Motor neuron (in vitro differentiated cells): Measurements from ENCODE around the gene MICU1. TPM values are rescaled to one million over a fixed set of nuclear protein-coding genes. Genes with fewer than 3 reads are reported as not detected.

ENCODE experiments used
- ATAC-seq, 8 experiments: fragments of 200-7000 bp; cut with Tn5 transposase; replicated peaks in 6 of 8; 2 replicates each; pipeline ENCODE4 v1.8.0; 2021; ENCODE audit warnings: mild to moderate bottlenecking in 8 of 8, moderate library complexity in 8 of 8
- H3K27ac ChIP-seq, 2 donors: fragments of 250-450 bp; sonication (Bioruptor Pico); 2 replicates each; pipeline ENCODE4 v1.9.0; 2021; ENCODE audit warnings: antibody characterized with exemption in 2 of 2, mild to moderate bottlenecking in 2 of 2, moderate library complexity in 1 of 2
- H3K4me1 ChIP-seq, 2 donors: fragments of 250-450 bp; sonication (Bioruptor Pico); replicated peaks in 1 of 2; 2 replicates each; pipeline ENCODE4 v1.6.1; 2021; ENCODE audit warnings: antibody characterized with exemption in 2 of 2, mild to moderate bottlenecking in 2 of 2, moderate library complexity in 1 of 2
- H3K4me3 ChIP-seq, 5 donors: fragments of 250-450 bp; sonication (Bioruptor Pico); 2 replicates each; pipeline ENCODE4 v1.9.0; 2021; ENCODE audit warnings: antibody characterized with exemption in 5 of 5, mild to moderate bottlenecking in 5 of 5, moderate library complexity in 4 of 5
- WGBS, 10 experiments: fragments of 450-650 bp; shearing (Covaris generic); methylation state at CpG; one replicate each; pipeline ENCODE4 v1.0.0; 2022; 5-methylcytosine and 5-hydroxymethylcytosine counted together
- in situ Hi-C, 9 experiments: fragments of 400-800 bp; cut with MboI; loops; one replicate each; pipeline ENCODE4 v1.15.0; 2021; ENCODE audit warnings: low sequenced_read_pairs in 9 of 9, low pct_unique_long_range_greater_than_20kb in 2 of 9; ENCODE audit not compliant: unreplicated experiment in 9 of 9
- total RNA-seq, 8 experiments: library from RNA; unstranded; fragments of 300-600 nt; gene quantifications; 2 replicates each; pipeline versions ENCODE4 v1.2.3 to v1.2.4, GENCODE V29; 2022

Gene MICU1
- total RNA-seq, 8 experiments from 2014 or later: 26.5 to 54.5 (median 32.7) TPM

GRCh38 chr10:72615970-72616369 is 9.9 kb downstream of the MICU1 start:
- no peak for ATAC-seq
- no peaks in the 10 kb centered on the region for H3K4me1 ChIP-seq
- H3K27ac ChIP-seq: no peak overlapping the region
- WGBS, 10 experiments: 0 to 100% (median 81%) methylated on average over 1 to 3 of the region's 3 CpGs; no CpG with 5 or more reads in 2 of the 10 experiments
- in situ Hi-C loops: no loop called here
- H3K4me3 ChIP-seq: no peak overlapping the region

DNA sequence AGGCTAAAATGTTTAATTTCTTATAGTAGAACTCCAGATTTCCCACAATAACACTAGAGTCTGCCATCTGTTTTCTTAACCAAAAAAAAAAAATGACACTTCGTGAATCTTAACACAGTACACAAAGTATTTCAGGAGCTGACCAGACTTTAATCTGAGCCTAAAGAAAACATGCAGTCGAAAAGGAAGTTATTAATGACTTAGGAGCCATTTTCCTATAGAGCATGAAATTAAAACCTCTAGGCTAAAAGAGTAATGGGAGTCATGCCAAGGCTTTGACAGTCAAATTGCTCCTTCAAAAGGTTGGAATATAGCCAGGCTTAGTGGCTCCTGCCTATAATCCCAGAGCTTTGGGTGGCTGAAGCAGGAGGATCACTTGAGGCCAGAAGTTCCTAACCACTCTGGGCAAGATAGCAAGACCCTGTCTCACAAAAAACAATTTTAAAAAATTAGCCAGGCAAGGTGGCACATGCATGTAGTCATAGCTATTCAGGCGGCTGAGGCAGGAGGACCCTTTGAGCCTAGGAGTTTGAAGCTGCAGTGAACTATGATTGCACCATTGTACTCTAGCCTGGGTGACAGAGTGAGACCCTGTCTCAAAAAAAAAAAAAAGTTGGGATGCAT is 13.6 kb downstream of the MICU1 start:
- WGBS, 10 experiments: 7 to 100% (median 77%) methylated on average over 1 to 3 of the region's 3 CpGs
- ATAC-seq: peak in 1 of 8 experiments; percentile 30
- no peak overlapping the region for H3K4me3 ChIP-seq
- no peak overlapping the region for H3K27ac ChIP-seq
- no peaks in the 10 kb centered on the region for H3K4me1 ChIP-seq
- in situ Hi-C loops: no loop called here

DNA sequence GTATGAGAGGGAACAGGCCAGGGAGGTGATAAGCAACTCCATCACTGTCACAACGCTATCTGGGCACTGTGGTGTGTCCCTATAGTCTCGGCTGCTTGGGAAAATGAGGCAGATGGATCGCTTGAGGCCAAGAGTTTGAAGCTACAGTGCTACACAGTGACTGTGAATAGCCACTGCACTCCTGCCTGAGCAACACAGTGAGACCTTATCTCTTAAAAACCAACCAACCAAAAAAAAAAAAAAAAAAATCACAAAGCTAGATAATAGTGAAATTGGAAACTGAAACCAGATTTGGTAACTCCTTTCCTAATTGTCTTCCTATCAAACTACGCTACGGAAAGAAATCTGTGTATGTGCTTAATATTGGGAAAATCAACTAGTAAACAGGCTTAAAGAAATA is 14.1 kb downstream of the MICU1 start:
- H3K4me3 ChIP-seq: no peak overlapping the region
- 66 to 100% (median 86%) methylated on average over 3 to 5 of the region's 5 CpGs for WGBS, 10 experiments
- no peak for ATAC-seq
- no peaks in the 10 kb centered on the region for H3K4me1 ChIP-seq
- no peak overlapping the region for H3K27ac ChIP-seq
- in situ Hi-C loops: no loop called here

GRCh38 chr10:72610466-72610865 is 15.4 kb downstream of the MICU1 start:
- in situ Hi-C loops: no loop called here
- 63 to 100% (median 85%) methylated on average over 1 of the region's 1 CpG; no CpG with 5 or more reads in 2 of the 10 experiments for WGBS, 10 experiments
- no peak for ATAC-seq
- Histone ChIP-seq H3K4me3 (no peak overlapping the region), H3K27ac (no peak overlapping the region), H3K4me1 (no peaks in the 10 kb centered on the region)

GRCh38 chr10:72605122-72605521 is 20.8 kb downstream of the MICU1 start:
- no peak overlapping the region for H3K4me3 ChIP-seq
- no peak overlapping the region for H3K27ac ChIP-seq
- H3K4me1 ChIP-seq: no peaks in the 10 kb centered on the region
- ATAC-seq: peak in 3 of 8 experiments; percentile 85 to 97 (median 89)
- in situ Hi-C loops: no loop called here
- WGBS, 10 experiments: 43 to 85% (median 72%) methylated on average over 1 to 3 of the region's 3 CpGs; no CpG with 5 or more reads in 6 of the 10 experiments

DNA sequence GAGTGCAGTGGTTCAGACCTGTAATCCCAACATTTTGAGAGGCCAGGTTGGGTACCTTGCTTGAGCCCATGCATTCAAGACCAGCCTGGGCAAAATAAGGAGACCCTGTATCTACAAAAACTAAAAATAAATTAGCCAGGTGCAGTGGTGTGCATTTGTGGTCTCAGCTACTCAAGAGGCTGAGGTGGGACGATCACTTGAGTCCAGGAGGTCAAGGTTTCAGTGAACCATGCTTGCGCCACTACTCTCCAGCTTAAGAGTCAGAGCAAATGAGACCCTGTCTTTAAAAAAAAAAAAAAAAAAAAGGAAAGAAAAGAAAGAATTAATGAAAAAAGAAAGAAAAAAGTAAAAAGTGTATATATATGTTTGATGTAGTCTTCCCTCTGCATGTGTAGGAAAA is 24.7 kb downstream of the MICU1 start:
- WGBS, 10 experiments: 88 to 100% (median 95%) methylated on average over 1 to 2 of the region's 2 CpGs; no CpG with 5 or more reads in 1 of the 10 experiments

GRCh38 chr10:72598769-72599701 is 26.8 kb downstream of the MICU1 start:
- in situ Hi-C loops: no loop called here
- H3K27ac ChIP-seq: no peak overlapping the region
- H3K4me1 ChIP-seq: no peaks in the 10 kb centered on the region
- 69 to 100% (median 86%) methylated on average over 2 to 4 of the region's 4 CpGs; no CpG with 5 or more reads in 1 of the 10 experiments for WGBS, 10 experiments
- no peak overlapping the region for H3K4me3 ChIP-seq
- ATAC-seq: no peak

More for the DNA sequence above, 24.7 kb downstream of the MICU1 start:
- Histone ChIP-seq H3K4me1 (no peaks in the 10 kb centered on the region), H3K27ac (no peak overlapping the region), H3K4me3 (no peak overlapping the region)
- no peak for ATAC-seq
- in situ Hi-C loops: no loop called here

- H3K4me3 ChIP-seq: no peak overlapping the region
- 100% methylated on average over 1 of the region's 1 CpG; no CpG with 5 or more reads in 7 of the 10 experiments for WGBS, 10 experiments
- no peaks in the 10 kb centered on the region for H3K4me1 ChIP-seq
- ATAC-seq: no peak
- in situ Hi-C loops: no loop called here
- no peak overlapping the region for H3K27ac ChIP-seq
Observed at GRCh38 chr10:72597897-72598296, 28.0 kb downstream of the MICU1 start.

DNA sequence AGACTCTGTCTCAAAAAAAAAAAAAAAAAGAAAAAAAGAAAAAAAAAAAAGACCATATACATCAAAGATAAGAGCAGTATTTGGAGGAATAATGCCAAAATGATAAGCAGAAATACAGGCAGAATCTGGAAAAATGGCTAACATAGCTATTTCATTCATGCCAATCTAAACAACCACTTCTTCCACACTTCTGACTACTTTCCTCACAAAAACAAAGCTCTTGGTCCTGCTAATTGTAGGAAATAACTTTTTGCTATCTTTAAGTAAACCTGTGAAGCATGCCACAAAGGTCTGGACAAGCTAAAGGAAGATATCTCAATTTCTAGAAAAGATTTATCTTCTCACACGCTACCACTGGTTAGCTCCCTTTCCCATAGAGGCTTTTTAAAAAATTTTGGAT is 30.4 kb downstream of the MICU1 start:
- no peak for ATAC-seq
- Histone ChIP-seq H3K27ac (no peak overlapping the region), H3K4me1 (no peaks in the 10 kb centered on the region), H3K4me3 (no peak overlapping the region)
- WGBS, 10 experiments: 80 to 100% (median 100%) methylated on average over 1 of the region's 1 CpG; no CpG with 5 or more reads in 2 of the 10 experiments
- in situ Hi-C loops: no loop called here

- no peak for ATAC-seq
- WGBS, 10 experiments: 50 to 100% (median 87%) methylated on average over 1 of the region's 1 CpG; no CpG with 5 or more reads in 2 of the 10 experiments
- no peaks in the 10 kb centered on the region for H3K4me1 ChIP-seq
- in situ Hi-C loops: no loop called here
- H3K27ac ChIP-seq: no peak overlapping the region
- H3K4me3 ChIP-seq: no peak overlapping the region
Observed at GRCh38 chr10:72593963-72594362, 31.9 kb downstream of the MICU1 start.

DNA sequence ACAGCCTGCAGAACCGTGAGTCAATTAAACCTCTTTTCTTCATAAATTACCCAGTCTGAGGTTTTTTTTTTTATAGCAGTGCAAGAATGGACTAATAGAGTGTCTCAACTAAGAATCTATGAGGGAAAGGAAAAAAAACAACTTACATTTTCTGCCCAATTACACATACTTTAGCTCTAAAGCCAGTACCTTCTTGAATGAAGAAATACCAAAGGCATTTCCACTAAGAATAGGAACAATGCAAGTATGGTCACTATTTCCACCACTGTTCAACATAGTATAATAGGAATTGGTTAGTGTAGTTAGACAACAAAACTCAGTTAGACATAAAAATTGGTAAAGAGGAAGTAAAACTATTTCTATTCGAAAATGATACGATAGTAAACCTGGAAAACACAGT is 37.6 kb downstream of the MICU1 start:
- Histone ChIP-seq H3K4me1 (no peaks in the 10 kb centered on the region), H3K4me3 (no peak overlapping the region), H3K27ac (no peak overlapping the region)
- 85 to 100% (median 100%) methylated on average over 1 to 3 of the region's 3 CpGs; no CpG with 5 or more reads in 1 of the 10 experiments for WGBS, 10 experiments
- ATAC-seq: no peak
- in situ Hi-C loops: no loop called here

DNA sequence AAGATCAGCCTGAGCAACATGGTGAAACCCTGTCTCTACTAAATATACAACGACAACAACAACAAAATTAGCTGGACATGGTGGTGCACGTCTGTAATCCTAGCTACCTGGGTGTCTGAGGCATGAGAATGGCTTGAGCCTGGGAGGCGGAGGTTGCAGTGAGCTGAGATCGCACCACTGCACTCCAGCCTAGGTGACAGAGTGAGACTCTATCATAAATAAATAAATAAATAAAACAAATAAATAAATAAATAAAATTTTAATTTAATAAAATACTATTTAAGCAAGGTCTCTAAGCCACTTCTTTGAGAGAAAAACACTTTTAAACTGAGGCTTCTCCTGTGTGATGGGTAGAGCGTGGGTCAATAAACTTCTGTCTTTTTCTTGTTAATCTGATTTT is 38.3 kb downstream of the MICU1 start:
- no peak overlapping the region for H3K27ac ChIP-seq
- in situ Hi-C loops: no loop called here
- H3K4me3 ChIP-seq: no peak overlapping the region
- no peak for ATAC-seq
- H3K4me1 ChIP-seq: no peaks in the 10 kb centered on the region
- WGBS, 10 experiments: 40 to 100% (median 95%) methylated on average over 1 to 5 of the region's 5 CpGs; no CpG with 5 or more reads in 1 of the 10 experiments

GRCh38 chr10:72574636-72575035 is 51.2 kb downstream of the MICU1 start:
- H3K27ac ChIP-seq: no peak overlapping the region
- WGBS, 10 experiments: 74 to 100% (median 85%) methylated on average over 2 to 4 of the region's 4 CpGs
- no peak for ATAC-seq

More at GRCh38 chr10:72574636-72575035, 51.2 kb downstream of the MICU1 start:
- no peaks in the 10 kb centered on the region for H3K4me1 ChIP-seq
- in situ Hi-C loops: no loop called here
- no peak overlapping the region for H3K4me3 ChIP-seq
